Hepatocyte (in vitro differentiated cells): ENCODE results near the gene SRPK3. TPM values are rescaled to one million over a fixed set of nuclear protein-coding genes. Genes with fewer than 3 reads are reported as not detected.

ENCODE experiments used
- DNase-seq: peaks from one replicate; pipeline ENCODE4 v3.0.0-alpha.2; 2016; ENCODE audit warnings: low spot score
- H2AFZ ChIP-seq: fragments of 200-600 bp; sonication (generic); 2 replicates; pipeline ENCODE4 v1.6.0; 2016; ENCODE audit warnings: antibody characterized with exemption, mild to moderate bottlenecking
- H3K27ac ChIP-seq: fragments of 200-600 bp; sonication (generic); 2 replicates; pipeline ENCODE4 v1.5.1; 2016; ENCODE audit warnings: mild to moderate bottlenecking
- H3K27me3 ChIP-seq: fragments of 200-600 bp; sonication (generic); 2 replicates; pipeline ENCODE4 v1.6.1; 2016
- H3K36me3 ChIP-seq: fragments of 200-600 bp; sonication (generic); replicated peaks from 2 replicates; pipeline ENCODE4 v1.5.1; 2016; ENCODE audit warnings: low read depth; ENCODE audit not compliant: insufficient read depth
- H3K4me1 ChIP-seq: fragments of 200-600 bp; sonication (generic); 2 replicates; pipeline ENCODE4 v1.5.1; 2016; ENCODE audit warnings: mild to moderate bottlenecking, moderate library complexity; ENCODE audit not compliant: insufficient read depth
- H3K4me2 ChIP-seq: fragments of 200-600 bp; sonication (generic); 2 replicates; pipeline ENCODE4 v1.6.0; 2016
- H3K4me3 ChIP-seq: fragments of 200-600 bp; sonication (generic); 2 replicates; pipeline ENCODE4 v1.5.1; 2016; ENCODE audit warnings: mild to moderate bottlenecking
- H3K79me2 ChIP-seq: fragments of 200-600 bp; sonication (generic); 2 replicates; pipeline ENCODE4 v1.6.0; 2017; ENCODE audit warnings: mild to moderate bottlenecking
- H3K9me2 ChIP-seq: fragments of 200-600 bp; sonication (generic); replicated peaks from 2 replicates; pipeline ENCODE4 v1.6.0; 2017; ENCODE audit warnings: mild to moderate bottlenecking; ENCODE audit not compliant: insufficient read depth
- H3K9me3 ChIP-seq: fragments of 200-600 bp; sonication (generic); 2 replicates; pipeline ENCODE4 v1.5.1; 2016; ENCODE audit warnings: low read depth, mild to moderate bottlenecking
- H4K20me1 ChIP-seq: fragments of 200-600 bp; sonication (generic); 2 replicates; pipeline ENCODE4 v1.6.0; 2016; ENCODE audit warnings: mild to moderate bottlenecking; ENCODE audit not compliant: insufficient read depth, poor library complexity, severe bottlenecking
- CTCF ChIP-seq: fragments of 200-600 bp; sonication (generic); IDR thresholded peaks from 2 replicates; pipeline ENCODE4 v1.5.1; 2016; ENCODE audit warnings: antibody characterized with exemption, mild to moderate bottlenecking; ENCODE audit not compliant: poor library complexity
- EZH2 ChIP-seq: fragments of 200-600 bp; sonication (generic); IDR thresholded peaks from 2 replicates; pipeline ENCODE4 v1.6.1; 2016; ENCODE audit warnings: antibody characterized with exemption, mild to moderate bottlenecking, borderline replicate concordance
- EZH2phosphoT487 ChIP-seq: fragments of 200-600 bp; sonication (generic); IDR thresholded peaks from one replicate; pipeline ENCODE4 v1.6.1; 2018; ENCODE audit warnings: antibody characterized with exemption, mild to moderate bottlenecking, low read depth, moderate library complexity; ENCODE audit not compliant: unreplicated experiment, severe bottlenecking
- WGBS: methylation state at CpG from one replicate; pipeline ENCODE4 v1.1.6; 2016; ENCODE audit warnings: low lambda C conversion rate; ENCODE audit errors: missing lambda C conversion rate; 5-methylcytosine and 5-hydroxymethylcytosine counted together
- polyA plus RNA-seq: library from polyadenylated mRNA; unstranded; fragments of >200 nt; fragmentation: Nextera tagmentation; extraction: Ambion mirVana; gene quantifications from 2 replicates; pipeline ENCODE4 v1.2.1, GENCODE V29; 2016
- total RNA-seq: library from RNA; depleted of rRNA; stranded (reverse); fragments of >200 nt; gene quantifications from 2 replicates; pipeline ENCODE4 v1.2.3, GENCODE V29; 2014

The SRPK3 gene
- total and polyA plus RNA-seq, 2 experiments from 2014 or later: 0.20 to 0.89 TPM

DNA sequence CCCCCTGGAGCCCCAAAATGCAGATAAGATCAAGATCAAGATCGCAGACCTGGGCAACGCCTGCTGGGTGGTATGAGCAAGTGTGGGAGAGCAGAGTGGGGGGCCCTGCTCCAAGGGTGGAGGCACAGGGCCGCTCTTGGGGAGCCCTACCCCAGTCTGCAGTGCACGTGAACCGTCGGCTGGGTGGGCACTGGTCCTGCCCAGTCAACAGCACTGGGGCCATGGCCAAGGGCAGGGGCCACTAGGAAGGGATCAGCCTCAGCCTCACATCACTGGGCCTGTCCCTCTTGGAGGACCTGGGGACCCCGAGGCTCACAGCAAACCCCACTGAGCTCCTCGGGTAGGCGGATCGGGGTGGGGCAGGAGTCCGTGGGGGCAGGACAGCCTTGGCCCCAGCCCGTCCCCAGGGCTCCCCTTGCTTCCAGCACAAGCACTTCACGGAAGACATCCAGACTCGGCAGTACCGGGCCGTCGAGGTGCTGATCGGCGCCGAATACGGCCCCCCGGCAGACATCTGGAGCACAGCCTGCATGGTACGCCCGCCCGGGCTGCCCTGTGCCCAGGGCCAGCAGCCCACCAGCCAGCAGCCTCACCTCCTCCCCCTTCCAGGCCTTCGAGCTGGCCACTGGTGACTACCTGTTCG, 3.6 kb downstream of the SRPK3 start:
- TF ChIP-seq CTCF (no peak), EZH2 (no peak)
- Histone ChIP-seq H3K9me3 (no peaks in the 10 kb centered on the region), H3K4me2 (no peak overlapping the region), H3K27ac (no peak overlapping the region), H2AFZ (no peak overlapping the region), H3K9me2 (no peaks in the 10 kb centered on the region), H4K20me1 (no peaks in the 10 kb centered on the region), H3K27me3 (no peaks in the 10 kb centered on the region), H3K36me3 (no peaks in the 10 kb centered on the region), H3K4me3 (no peak overlapping the region), H3K4me1 (no peaks in the 10 kb centered on the region), H3K79me2 (no peaks in the 10 kb centered on the region)
- 91% methylated on average over 26 of the region's 27 CpGs for WGBS
- no peak for DNase-seq

DNA sequence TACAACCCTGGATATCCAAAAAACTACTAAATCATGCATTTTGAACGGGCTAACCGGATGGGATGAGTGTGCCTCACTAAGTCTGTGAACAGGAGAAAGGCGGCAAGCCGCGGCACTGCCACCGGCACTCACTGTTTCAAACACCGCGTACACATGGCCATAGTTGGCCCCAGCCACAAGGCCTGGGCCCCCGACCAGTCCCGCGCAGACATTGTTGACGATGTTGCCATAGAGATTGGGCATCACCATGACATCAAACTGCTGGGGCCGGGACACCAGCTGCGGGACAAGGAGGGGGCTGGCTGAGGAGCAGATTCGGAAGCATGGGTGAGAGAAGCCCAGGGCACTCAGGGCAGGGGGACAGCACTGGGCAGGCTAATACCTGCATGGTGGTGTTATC, 5.8 kb downstream of the SRPK3 start:
- no peaks in the 10 kb centered on the region for H3K9me2 ChIP-seq
- DNase-seq: no peak
- H3K36me3 ChIP-seq: no peaks in the 10 kb centered on the region
- no peak overlapping the region for H3K4me2 ChIP-seq
- no peaks in the 10 kb centered on the region for H3K4me1 ChIP-seq
- H3K27ac ChIP-seq: no peak overlapping the region
- no peak overlapping the region for H2AFZ ChIP-seq
- WGBS: 93% methylated on average over 15 of the region's 15 CpGs
- H3K4me3 ChIP-seq: no peak overlapping the region
- no peaks in the 10 kb centered on the region for H3K9me3 ChIP-seq
- H3K27me3 ChIP-seq: no peaks in the 10 kb centered on the region
- no peaks in the 10 kb centered on the region for H4K20me1 ChIP-seq
- TF ChIP-seq CTCF: no peak
- no peak for TF ChIP-seq EZH2
- no peak for TF ChIP-seq EZH2phosphoT487
- H3K79me2 ChIP-seq: peaks cover 3% of the 10 kb centered on the region

DNA sequence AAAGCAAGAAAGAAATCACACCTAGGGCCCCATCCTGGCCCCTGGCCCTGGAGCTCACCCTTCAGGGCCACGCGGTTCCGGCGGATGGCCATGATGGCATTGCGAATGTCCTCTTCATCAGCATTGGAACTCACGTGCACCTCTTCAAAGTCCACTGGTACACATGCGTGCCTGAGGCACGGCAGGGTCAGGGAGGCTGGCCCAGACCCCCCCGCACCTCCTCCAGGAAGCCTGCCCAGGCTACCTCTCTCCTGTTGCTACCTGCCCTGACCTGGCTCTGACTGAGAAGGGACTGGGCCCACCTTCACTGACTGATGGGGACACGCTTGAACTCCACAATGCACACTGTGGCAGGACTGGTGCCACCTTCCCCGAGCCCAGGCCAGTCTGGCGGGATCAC, 8.8 kb downstream of the SRPK3 start:
- Histone ChIP-seq H3K27ac (no peak overlapping the region), H3K9me3 (no peaks in the 10 kb centered on the region), H3K4me3 (no peak overlapping the region), H3K9me2 (no peaks in the 10 kb centered on the region), H3K27me3 (no peaks in the 10 kb centered on the region), H3K79me2 (peaks cover 23% of the 10 kb centered on the region), H3K4me1 (peaks cover 4% of the 10 kb centered on the region), H4K20me1 (no peaks in the 10 kb centered on the region), H2AFZ (no peak overlapping the region), H3K4me2 (no peak overlapping the region), H3K36me3 (no peaks in the 10 kb centered on the region)
- 89% methylated on average over 12 of the region's 12 CpGs for WGBS
- DNase-seq: no peak
- TF ChIP-seq EZH2phosphoT487 (no peak), CTCF (no peak)
